Osteocyte (in vitro differentiated cells): Measurements from ENCODE around the gene FCN3. TPM values are rescaled to one million over a fixed set of nuclear protein-coding genes. Genes with fewer than 3 reads are reported as not detected.

Experiments used
- DNase-seq: peaks from one replicate; pipeline ENCODE4 v3.0.0; 2021; ENCODE audit warnings: mixed read lengths; ENCODE audit not compliant: unreplicated experiment; ENCODE audit errors: extremely low spot score
- H3K27ac Mint-ChIP-seq: one replicate; pipeline ENCODE4 v1.8.0; 2021; ENCODE audit warnings: mild to moderate bottlenecking, mixed read lengths; ENCODE audit not compliant: unreplicated experiment
- H3K27me3 Mint-ChIP-seq: one replicate; pipeline ENCODE4 v1.8.0; 2021; ENCODE audit warnings: mixed read lengths; ENCODE audit not compliant: unreplicated experiment
- H3K36me3 Mint-ChIP-seq: one replicate; pipeline ENCODE4 v1.8.0; 2021; ENCODE audit warnings: mixed read lengths; ENCODE audit not compliant: unreplicated experiment
- H3K4me1 Mint-ChIP-seq: one replicate; pipeline ENCODE4 v1.8.0; 2021; ENCODE audit warnings: mixed read lengths; ENCODE audit not compliant: unreplicated experiment
- H3K4me3 Mint-ChIP-seq: one replicate; pipeline ENCODE4 v1.8.0; 2021; ENCODE audit warnings: mild to moderate bottlenecking, moderate library complexity, mixed read lengths; ENCODE audit not compliant: unreplicated experiment
- H3K9me3 Mint-ChIP-seq: one replicate; pipeline ENCODE4 v1.8.0; 2021; ENCODE audit warnings: mixed read lengths; ENCODE audit not compliant: unreplicated experiment
- CTCF ChIP-seq: fragments of 200-600 bp; sonication (generic); IDR thresholded peaks from 2 replicates; pipeline ENCODE4 v1.5.0; 2021; ENCODE audit warnings: antibody characterized with exemption, mild to moderate bottlenecking, moderate library complexity
- total RNA-seq: library from RNA; stranded (reverse); gene quantifications from 2 replicates; pipeline ENCODE4 v1.2.1, GENCODE V29; 2021

The FCN3 gene
- total RNA-seq, 1 donor from 2014 or later, result not detected

DNA sequence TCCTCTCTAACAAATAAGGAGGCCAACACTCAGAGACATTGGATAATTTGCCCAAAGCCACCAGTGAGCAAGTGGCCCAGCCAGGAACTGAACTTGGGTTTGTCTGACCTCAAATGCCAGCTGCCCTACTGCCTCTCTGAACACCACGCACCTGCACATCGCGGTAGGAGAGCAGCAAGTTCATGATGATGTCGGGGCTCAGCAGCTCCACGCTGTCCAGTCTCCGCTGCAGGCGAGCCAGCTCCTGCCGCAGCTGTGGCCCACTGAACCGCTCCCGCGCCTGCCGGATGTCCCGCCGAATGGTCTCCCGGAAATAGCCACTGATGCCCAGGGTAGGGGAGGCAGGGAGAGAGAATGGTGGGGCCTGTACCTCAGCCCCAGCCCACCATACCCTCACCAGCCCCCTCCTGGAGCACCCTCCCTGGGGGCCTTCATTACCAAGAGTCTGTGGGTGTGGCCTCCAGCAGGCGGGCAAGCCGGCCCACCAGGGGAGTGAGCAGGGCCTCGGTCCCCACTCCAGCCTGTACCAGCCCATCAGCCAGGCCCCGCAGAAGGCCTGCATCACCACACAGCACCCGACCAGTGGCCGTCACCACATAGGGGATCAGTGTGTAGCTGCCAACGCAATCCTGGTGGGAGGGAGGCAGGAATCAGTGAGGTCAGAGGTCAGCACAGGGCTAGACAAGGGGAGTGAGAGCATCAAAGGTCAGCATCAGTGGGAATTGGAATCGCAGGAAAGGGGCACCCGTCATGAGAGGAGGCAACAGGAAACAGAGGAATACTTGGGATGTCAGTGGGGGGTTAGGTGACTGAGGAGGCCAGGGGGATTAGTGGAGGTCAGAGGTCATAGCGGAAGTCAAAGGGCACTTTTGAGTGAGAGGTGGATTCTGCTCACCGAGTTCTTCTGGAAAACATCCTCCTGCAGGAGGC is 10.6 kb downstream of the FCN3 start:
- DNase-seq, result no peak
- Mint-ChIP-seq H3K4me1 (peaks cover 30% of the 10 kb centered on the region), H3K27me3 (no peaks in the 10 kb centered on the region), H3K36me3 (peaks cover 29% of the 10 kb centered on the region), H3K9me3 (no peaks in the 10 kb centered on the region), H3K4me3 (no peak overlapping the region), H3K27ac (no peak overlapping the region)
- TF ChIP-seq CTCF, result no peak

GRCh38 chr1:27361553-27361952 is 13.1 kb downstream of the FCN3 start:
- DNase-seq, result no peak
- no peak for TF ChIP-seq CTCF
- H3K4me3 Mint-ChIP-seq, result no peak overlapping the region
- no peaks in the 10 kb centered on the region for H3K9me3 Mint-ChIP-seq
- H3K4me1 Mint-ChIP-seq, result peaks cover 20% of the 10 kb centered on the region
- H3K27ac Mint-ChIP-seq, result no peak overlapping the region
- H3K36me3 Mint-ChIP-seq, result peaks cover 33% of the 10 kb centered on the region
- no peaks in the 10 kb centered on the region for H3K27me3 Mint-ChIP-seq

- no peak for DNase-seq
- Mint-ChIP-seq H3K4me1 (peaks cover 20% of the 10 kb centered on the region), H3K9me3 (no peaks in the 10 kb centered on the region), H3K4me3 (no peak overlapping the region), H3K27ac (no peak overlapping the region), H3K27me3 (no peaks in the 10 kb centered on the region), H3K36me3 (peaks cover 33% of the 10 kb centered on the region)
- TF ChIP-seq CTCF, result no peak
Observed at GRCh38 chr1:27361044-27361402, 13.6 kb downstream of the FCN3 start.

DNA sequence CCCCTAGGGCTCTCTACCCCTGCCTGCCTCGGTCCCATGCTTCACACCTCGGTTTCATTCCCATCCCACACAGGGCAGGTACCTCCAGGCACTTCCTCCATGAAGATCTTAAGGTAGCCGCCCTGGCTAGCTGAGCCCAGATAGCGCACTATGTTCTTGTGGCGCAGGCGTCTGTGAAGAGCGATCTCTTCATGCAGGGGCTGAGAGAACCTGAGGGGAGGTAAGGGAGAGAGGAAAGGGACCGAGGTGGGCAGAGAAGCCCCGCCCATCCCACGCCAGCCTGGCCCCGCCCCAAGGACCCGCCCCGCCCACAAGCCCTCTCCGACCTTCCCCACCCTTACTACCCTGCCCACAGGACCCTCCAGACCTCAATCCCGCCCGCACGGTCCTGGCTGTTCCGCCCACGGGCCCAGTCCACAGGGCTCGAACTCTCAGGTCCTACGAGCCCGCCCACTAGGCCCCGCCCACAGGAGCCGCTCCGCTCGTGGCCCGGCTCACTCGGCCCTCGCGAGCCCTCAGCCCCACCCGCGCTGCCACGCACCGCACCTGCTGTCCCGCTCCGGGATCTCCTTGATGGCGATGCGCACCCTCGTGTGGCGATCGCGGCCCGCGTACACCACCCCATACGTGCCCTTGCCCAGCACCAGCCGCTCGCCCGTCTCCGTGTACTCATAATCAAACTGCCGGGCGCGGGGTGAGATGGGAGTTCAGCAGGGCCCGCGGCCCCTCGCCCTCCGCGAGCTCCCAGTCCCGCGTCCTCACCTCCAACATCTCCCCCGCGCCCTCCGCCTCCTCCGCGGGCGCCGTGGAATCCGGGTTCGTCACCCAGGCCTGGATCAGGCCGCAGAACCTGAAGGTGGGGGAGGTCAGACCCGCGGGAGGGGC is 14.2 kb downstream of the FCN3 start:
- Mint-ChIP-seq H3K9me3 (no peaks in the 10 kb centered on the region), H3K4me3 (no peak overlapping the region), H3K27ac (no peak overlapping the region), H3K27me3 (no peaks in the 10 kb centered on the region), H3K4me1 (peaks cover 20% of the 10 kb centered on the region), H3K36me3 (peaks cover 37% of the 10 kb centered on the region)
- no peak for DNase-seq
- TF ChIP-seq CTCF, result no peak

GRCh38 chr1:27359822-27360158 is 14.8 kb downstream of the FCN3 start:
- no peaks in the 10 kb centered on the region for H3K27me3 Mint-ChIP-seq
- DNase-seq, result no peak
- no peak for TF ChIP-seq CTCF
- peaks cover 40% of the 10 kb centered on the region for H3K36me3 Mint-ChIP-seq
- H3K27ac Mint-ChIP-seq, result no peak overlapping the region
- no peak overlapping the region for H3K4me3 Mint-ChIP-seq
- H3K9me3 Mint-ChIP-seq, result no peaks in the 10 kb centered on the region
- H3K4me1 Mint-ChIP-seq, result peaks cover 14% of the 10 kb centered on the region
